ENCODE data around the gene NTF3. TPM values are rescaled to one million over a fixed set of nuclear protein-coding genes. Genes with fewer than 3 reads are reported as not detected.
A peak's percentile ranks its signal among the peaks of the same experiment; 100 is the strongest.

The NTF3 gene
- total RNA-seq, 1 donor from 2014 or later: 2.1 TPM

DNA sequence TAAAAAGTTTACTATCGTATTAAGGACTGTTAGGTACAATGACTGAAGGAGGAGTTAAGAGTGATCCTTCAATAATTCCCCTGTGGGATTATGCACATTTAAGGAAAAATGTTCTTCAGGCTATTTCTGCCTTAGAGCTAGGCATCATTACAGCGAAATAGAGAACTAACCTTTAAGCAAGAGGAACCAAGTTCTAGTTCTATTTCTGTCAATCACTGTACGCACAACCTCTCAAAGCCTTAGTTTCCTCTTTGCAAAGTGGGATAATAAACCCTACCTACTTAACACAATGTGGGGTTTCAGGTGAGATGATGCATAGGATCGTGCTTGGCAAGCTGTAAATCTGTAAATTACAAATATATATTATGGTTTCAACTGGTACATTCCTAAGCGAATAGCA, 15.4 kb downstream of the NTF3 start:
- TF ChIP-seq, protein P1, sequence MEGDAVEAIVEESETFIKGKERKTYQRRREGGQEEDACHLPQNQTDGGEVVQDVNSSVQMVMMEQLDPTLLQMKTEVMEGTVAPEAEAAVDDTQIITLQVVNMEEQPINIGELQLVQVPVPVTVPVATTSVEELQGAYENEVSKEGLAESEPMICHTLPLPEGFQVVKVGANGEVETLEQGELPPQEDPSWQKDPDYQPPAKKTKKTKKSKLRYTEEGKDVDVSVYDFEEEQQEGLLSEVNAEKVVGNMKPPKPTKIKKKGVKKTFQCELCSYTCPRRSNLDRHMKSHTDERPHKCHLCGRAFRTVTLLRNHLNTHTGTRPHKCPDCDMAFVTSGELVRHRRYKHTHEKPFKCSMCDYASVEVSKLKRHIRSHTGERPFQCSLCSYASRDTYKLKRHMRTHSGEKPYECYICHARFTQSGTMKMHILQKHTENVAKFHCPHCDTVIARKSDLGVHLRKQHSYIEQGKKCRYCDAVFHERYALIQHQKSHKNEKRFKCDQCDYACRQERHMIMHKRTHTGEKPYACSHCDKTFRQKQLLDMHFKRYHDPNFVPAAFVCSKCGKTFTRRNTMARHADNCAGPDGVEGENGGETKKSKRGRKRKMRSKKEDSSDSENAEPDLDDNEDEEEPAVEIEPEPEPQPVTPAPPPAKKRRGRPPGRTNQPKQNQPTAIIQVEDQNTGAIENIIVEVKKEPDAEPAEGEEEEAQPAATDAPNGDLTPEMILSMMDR (conservative IDR thresholded peaks at IDR 0.05; ENCODE audit: low read depth, low read length): no peak
- H3K4me3 ChIP-seq (ENCODE audit: low read depth, low read length): no peak overlapping the region
- no peak for DNase-seq (ENCODE audit: low read depth)

DNA sequence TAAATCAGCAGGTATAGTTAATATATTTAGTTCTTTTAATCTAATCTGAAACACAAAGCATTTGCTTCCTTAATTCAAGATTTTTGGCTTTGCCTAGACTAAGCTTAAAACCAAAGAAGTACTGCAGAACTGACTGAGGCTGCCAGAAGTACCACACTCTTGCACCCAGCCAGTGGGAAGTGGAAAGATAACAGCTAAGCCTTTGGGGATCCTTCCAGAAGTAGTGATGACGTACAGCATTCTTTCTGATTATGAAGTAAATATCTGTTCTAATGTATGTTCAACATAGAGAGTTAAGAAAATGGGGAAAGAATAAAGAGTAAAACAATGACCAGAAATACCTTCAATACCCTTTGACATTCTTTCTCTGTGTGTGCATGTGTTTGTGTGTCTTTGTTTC, 19.3 kb downstream of the NTF3 start:
- TF ChIP-seq, protein P1 (conservative IDR thresholded peaks at IDR 0.05; ENCODE audit: low read depth, low read length): no peak
- H3K4me3 ChIP-seq (ENCODE audit: low read depth, low read length): no peak overlapping the region
- no peak for DNase-seq (ENCODE audit: low read depth)

DNA sequence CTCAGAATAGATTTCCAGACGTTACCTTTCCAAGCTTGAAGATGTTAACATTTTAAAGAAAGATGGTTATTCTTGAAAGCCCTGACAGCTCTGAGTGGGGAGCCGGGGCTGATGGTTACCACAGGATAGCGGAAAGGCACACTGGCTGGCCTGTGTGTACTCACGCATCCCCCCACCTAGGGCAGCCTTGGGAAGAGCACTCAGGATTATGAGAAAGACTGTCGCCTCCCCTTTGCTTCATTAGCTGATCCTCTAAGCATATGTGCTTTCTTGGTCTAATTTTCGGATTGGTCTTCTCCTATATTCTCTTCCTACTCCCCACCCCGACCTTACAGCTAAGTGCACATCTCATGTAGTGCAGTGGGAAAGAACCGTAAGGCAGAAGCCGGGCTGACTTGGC, 20.7 kb downstream of the NTF3 start:
- TF ChIP-seq, protein P1 (conservative IDR thresholded peaks at IDR 0.05; ENCODE audit: low read depth, low read length): no peak
- DNase-seq (ENCODE audit: low read depth): no peak
- H3K4me3 ChIP-seq (ENCODE audit: low read depth, low read length): no peak overlapping the region

DNA sequence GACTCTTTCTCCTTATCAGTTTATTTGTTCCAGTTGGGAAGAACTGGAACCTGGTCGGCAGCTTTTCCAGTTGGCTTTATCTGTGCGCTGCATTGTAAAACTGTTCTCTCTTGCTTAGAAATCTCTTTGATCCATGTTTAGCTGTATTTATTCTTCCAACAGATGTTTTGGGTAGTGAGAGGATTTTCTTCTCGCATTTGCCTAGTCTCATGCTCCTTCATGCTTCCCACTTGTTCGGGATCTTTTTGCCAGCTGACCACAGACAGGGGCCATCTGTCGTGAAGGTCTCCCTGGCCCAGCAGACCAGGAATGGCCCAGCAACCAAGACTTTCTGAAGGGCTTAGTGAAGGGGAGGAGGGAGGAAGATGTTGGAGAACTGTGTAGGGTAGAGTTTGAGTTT, 21.6 kb downstream of the NTF3 start:
- DNase-seq (ENCODE audit: low read depth): no peak
- no peak overlapping the region for H3K4me3 ChIP-seq (ENCODE audit: low read depth, low read length)
- TF ChIP-seq, protein P1 (conservative IDR thresholded peaks at IDR 0.05; ENCODE audit: low read depth, low read length): no peak

DNA sequence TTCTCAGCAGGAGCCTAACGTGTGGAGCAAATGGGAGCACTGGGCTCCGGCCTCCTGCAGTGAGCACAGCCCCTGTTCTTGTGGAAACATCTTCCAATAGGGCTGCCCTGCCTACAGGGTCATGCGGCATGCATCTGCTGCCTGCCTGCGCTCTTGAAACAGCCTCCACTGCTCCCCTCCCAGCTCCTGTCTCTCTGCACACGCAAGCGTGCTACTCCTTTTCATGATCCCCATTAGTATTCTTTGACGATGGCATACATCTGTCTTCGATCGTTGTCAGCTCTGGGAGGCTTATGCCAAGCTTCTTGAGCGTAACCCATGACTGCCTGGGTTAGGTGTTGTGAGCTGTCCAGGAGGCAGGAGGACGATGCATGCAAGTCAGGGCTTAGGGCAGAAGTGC, 23.1 kb downstream of the NTF3 start:
- H3K4me3 ChIP-seq (ENCODE audit: low read depth, low read length): no peak overlapping the region
- TF ChIP-seq, protein P1 (conservative IDR thresholded peaks at IDR 0.05; ENCODE audit: low read depth, low read length): no peak
- DNase-seq (ENCODE audit: low read depth): no peak

DNA sequence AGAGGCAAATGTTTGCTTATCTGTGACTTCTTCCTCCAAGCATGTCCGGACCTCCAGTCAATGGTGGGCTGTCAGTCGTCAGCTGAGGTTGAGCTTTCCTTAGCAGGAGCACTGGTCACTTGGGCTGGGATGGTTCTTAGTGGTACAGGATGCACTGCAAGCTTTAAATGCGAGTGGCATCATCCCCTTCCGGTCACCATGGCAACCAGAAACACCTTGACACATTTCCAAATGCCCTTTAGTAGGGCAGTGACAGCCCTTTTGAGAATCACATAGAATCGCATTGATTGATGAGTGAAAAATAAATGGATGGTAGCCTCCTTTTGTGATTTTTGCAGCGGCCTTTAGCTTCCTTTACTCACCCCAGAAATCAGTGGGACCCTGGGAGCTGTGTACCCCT, 24.1 kb downstream of the NTF3 start:
- H3K4me3 ChIP-seq (ENCODE audit: low read depth, low read length): no peak overlapping the region
- DNase-seq (ENCODE audit: low read depth): no peak
- TF ChIP-seq, protein P1 (conservative IDR thresholded peaks at IDR 0.05; ENCODE audit: low read depth, low read length): no peak

DNA sequence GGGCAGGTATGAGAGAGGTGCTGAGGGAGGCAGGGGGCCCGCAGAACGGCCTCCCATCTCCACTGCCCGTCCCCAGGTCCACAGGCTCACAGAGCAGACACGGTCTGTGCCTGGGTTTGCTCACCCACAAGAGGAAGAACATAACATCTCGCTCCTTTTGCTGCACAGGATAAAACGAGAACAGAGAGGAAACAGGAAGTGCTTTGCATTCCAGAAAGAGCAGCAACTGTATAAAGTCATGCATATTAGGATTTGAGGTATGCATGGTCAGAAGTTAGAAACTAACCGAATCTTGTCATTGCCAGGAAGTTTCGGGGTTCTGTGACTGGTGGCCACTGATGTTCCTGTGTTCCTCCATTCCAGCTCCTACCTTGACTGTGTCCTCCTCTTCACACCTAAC, 25.0 kb downstream of the NTF3 start:
- no peak overlapping the region for H3K4me3 ChIP-seq (ENCODE audit: low read depth, low read length)
- DNase-seq (ENCODE audit: low read depth): peak; percentile 32
- TF ChIP-seq, protein P1 (conservative IDR thresholded peaks at IDR 0.05; ENCODE audit: low read depth, low read length): no peak
